ENCODE results near the gene ARL5C.
"Not testable (repeated sequence)": the region's sequence is repeated elsewhere in the genome, so short reads cannot be mapped to it uniquely, and the experiment has no call there.

The ARL5C gene

GRCh38 chr17:39139561-39139960, 26.4 kb downstream of the ARL5C start:
- no peak for DNase-seq

- no peak for DNase-seq
These were observed 26.8 kb downstream of the ARL5C start for GRCh38 chr17:39139161-39139511.

- DNase-seq: no peak
These were observed 27.4 kb downstream of the ARL5C start for GRCh38 chr17:39138431-39139160.

GRCh38 chr17:39134878-39135277, 31.1 kb downstream of the ARL5C start:
- DNase-seq: no peak

GRCh38 chr17:39132192-39132610, 33.8 kb downstream of the ARL5C start:
- DNase-seq: no peak

- DNase-seq: no peak
These were observed 34.3 kb downstream of the ARL5C start for GRCh38 chr17:39131616-39132015.

- DNase-seq: no peak
These were observed 35.8 kb downstream of the ARL5C start for GRCh38 chr17:39130205-39130604.

GRCh38 chr17:39129544-39129943, 36.4 kb downstream of the ARL5C start:
- DNase-seq: not testable (repeated sequence)

GRCh38 chr17:39126436-39126835, 39.5 kb downstream of the ARL5C start:
- no peak for DNase-seq

GRCh38 chr17:39125143-39125875, 40.7 kb downstream of the ARL5C start:
- DNase-seq: no peak

GRCh38 chr17:39123627-39124026, 42.3 kb downstream of the ARL5C start:
- no peak for DNase-seq

- DNase-seq: no peak
These were observed 43.0 kb downstream of the ARL5C start for GRCh38 chr17:39122991-39123390.

- not testable (repeated sequence) for DNase-seq
These were observed 44.0 kb downstream of the ARL5C start for GRCh38 chr17:39121919-39122318.

- DNase-seq: no peak
These were observed 47.1 kb downstream of the ARL5C start for GRCh38 chr17:39118674-39119419.

GRCh38 chr17:39116224-39116623, 49.7 kb downstream of the ARL5C start:
- DNase-seq: no peak

- DNase-seq: no peak
These were observed 50.8 kb downstream of the ARL5C start for GRCh38 chr17:39115135-39115534.

- no peak for DNase-seq
These were observed 51.2 kb downstream of the ARL5C start for GRCh38 chr17:39114723-39115122.

GRCh38 chr17:39113871-39114270, 52.1 kb downstream of the ARL5C start:
- no peak for DNase-seq

- no peak for DNase-seq
These were observed 55.4 kb downstream of the ARL5C start for GRCh38 chr17:39110435-39111136.

GRCh38 chr17:39108461-39109375, 57.2 kb downstream of the ARL5C start:
- no peak for DNase-seq

- no peak for DNase-seq
These were observed 58.0 kb downstream of the ARL5C start for GRCh38 chr17:39107973-39108372.

- no peak for DNase-seq
These were observed 58.8 kb downstream of the ARL5C start for GRCh38 chr17:39107155-39107554.
